Type B pancreatic cell (in vitro differentiated cells): ENCODE measurements around the gene NCF4. TPM values are rescaled to one million over a fixed set of nuclear protein-coding genes. Genes with fewer than 3 reads are reported as not detected.

Experiments used
- DNase-seq: peaks from one replicate; pipeline ENCODE4 v3.0.0; 2021; ENCODE audit warnings: mixed read lengths; ENCODE audit not compliant: unreplicated experiment; ENCODE audit errors: extremely low spot score
- H3K27ac Mint-ChIP-seq: 2 replicates; pipeline ENCODE4 v1.8.0; 2021; ENCODE audit warnings: mild to moderate bottlenecking, mixed read lengths
- H3K27me3 Mint-ChIP-seq: 2 replicates; pipeline ENCODE4 v1.8.0; 2021; ENCODE audit warnings: mixed read lengths
- H3K36me3 Mint-ChIP-seq: 2 replicates; pipeline ENCODE4 v1.8.0; 2021; ENCODE audit warnings: mixed read lengths
- H3K4me1 Mint-ChIP-seq: one replicate; pipeline ENCODE4 v1.8.0; 2021; ENCODE audit warnings: mixed read lengths; ENCODE audit not compliant: unreplicated experiment
- H3K4me3 Mint-ChIP-seq: 2 replicates; pipeline ENCODE4 v1.8.0; 2021; ENCODE audit warnings: mild to moderate bottlenecking, mixed read lengths
- H3K9me3 Mint-ChIP-seq: 2 replicates; pipeline ENCODE4 v1.8.0; 2021; ENCODE audit warnings: mixed read lengths
- total RNA-seq: library from RNA; stranded (reverse); gene quantifications from 2 replicates; pipeline ENCODE4 v1.2.1, GENCODE V29; 2021; ENCODE audit warnings: low replicate concordance
- TF ChIP-seq, protein P1 (sequence below): fragments of 200-600 bp; sonication (generic); conservative IDR thresholded peaks from 2 replicates; pipeline ENCODE4 v1.5.0; 2021; ENCODE audit warnings: antibody characterized with exemption, mild to moderate bottlenecking

Gene NCF4
- total RNA-seq, 1 donor from 2014 or later, result not detected

DNA sequence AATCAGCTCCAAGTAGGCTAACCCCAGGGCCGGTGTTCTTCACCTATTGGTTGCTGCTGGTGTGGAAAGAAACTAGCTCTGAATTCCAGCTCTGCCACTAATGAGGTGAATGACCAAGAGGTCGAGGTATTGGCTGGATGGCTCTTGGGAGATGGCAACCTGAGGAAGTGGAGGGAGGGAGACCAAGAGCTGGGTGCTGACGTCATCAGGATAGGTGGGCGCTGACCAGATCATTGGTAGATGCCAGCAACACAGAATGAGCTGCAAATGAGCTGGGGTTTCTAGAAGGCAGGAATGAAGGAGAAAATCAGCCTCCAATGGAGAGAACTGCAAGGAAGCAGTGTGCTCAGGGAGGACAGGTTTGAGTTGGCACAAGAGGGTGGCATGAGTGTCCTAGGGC, 37.9 kb downstream of the NCF4 start:
- Mint-ChIP-seq H3K27ac (no peak overlapping the region), H3K36me3 (no peaks in the 10 kb centered on the region), H3K4me1 (no peaks in the 10 kb centered on the region), H3K4me3 (no peak overlapping the region), H3K9me3 (peaks cover 4% of the 10 kb centered on the region), H3K27me3 (peaks cover 53% of the 10 kb centered on the region)
- no peak for DNase-seq
- TF ChIP-seq, protein P1, sequence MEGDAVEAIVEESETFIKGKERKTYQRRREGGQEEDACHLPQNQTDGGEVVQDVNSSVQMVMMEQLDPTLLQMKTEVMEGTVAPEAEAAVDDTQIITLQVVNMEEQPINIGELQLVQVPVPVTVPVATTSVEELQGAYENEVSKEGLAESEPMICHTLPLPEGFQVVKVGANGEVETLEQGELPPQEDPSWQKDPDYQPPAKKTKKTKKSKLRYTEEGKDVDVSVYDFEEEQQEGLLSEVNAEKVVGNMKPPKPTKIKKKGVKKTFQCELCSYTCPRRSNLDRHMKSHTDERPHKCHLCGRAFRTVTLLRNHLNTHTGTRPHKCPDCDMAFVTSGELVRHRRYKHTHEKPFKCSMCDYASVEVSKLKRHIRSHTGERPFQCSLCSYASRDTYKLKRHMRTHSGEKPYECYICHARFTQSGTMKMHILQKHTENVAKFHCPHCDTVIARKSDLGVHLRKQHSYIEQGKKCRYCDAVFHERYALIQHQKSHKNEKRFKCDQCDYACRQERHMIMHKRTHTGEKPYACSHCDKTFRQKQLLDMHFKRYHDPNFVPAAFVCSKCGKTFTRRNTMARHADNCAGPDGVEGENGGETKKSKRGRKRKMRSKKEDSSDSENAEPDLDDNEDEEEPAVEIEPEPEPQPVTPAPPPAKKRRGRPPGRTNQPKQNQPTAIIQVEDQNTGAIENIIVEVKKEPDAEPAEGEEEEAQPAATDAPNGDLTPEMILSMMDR, result no peak

DNA sequence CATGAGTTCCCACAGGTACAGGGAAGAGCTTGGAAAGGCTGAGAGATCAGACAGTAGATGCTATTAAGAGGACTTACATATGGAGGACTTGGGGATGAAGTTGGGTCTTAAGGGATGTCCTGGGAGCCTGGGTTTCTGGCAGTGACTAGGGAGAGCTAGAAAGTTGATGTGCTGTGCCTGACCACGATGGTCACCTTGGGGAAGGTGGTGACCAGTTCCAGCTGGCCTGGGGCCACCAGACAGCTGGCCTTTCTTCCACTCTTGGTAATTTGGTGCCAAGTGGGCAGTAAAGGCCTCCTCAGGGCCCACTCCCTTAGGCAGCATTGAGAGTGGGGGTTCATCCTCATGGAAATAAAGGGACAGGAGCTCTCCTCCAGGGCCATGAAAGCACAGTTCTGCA, 38.7 kb downstream of the NCF4 start:
- Mint-ChIP-seq H3K9me3 (peaks cover 4% of the 10 kb centered on the region), H3K27ac (no peak overlapping the region), H3K27me3 (peaks cover 54% of the 10 kb centered on the region), H3K4me3 (no peak overlapping the region), H3K4me1 (no peaks in the 10 kb centered on the region), H3K36me3 (no peaks in the 10 kb centered on the region)
- TF ChIP-seq, protein P1, result no peak
- no peak for DNase-seq

DNA sequence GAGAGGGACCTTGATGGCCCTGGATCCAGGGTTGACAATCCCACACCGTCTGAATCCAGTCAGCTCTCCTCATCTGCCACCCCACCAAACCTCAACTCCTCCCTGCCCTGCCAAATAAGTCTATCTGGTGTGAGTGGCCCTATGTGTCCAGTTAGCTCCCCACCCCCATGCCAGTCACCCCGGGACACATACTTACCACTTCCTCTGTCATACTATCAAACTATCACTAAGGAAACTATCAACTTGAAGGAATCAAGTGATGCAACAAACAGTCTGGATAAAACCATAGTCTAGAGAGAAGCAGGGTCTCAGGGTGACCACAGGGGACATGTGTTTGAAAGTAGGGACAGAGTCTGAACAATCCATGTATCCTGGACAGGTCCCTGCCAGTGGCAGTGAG, 39.4 kb downstream of the NCF4 start:
- H3K27me3 Mint-ChIP-seq, result peaks cover 54% of the 10 kb centered on the region
- no peak overlapping the region for H3K27ac Mint-ChIP-seq
- peaks cover 3% of the 10 kb centered on the region for H3K9me3 Mint-ChIP-seq
- DNase-seq, result no peak
- TF ChIP-seq, protein P1, result no peak
- H3K4me1 Mint-ChIP-seq, result no peaks in the 10 kb centered on the region
- H3K4me3 Mint-ChIP-seq, result no peak overlapping the region
- H3K36me3 Mint-ChIP-seq, result no peaks in the 10 kb centered on the region

DNA sequence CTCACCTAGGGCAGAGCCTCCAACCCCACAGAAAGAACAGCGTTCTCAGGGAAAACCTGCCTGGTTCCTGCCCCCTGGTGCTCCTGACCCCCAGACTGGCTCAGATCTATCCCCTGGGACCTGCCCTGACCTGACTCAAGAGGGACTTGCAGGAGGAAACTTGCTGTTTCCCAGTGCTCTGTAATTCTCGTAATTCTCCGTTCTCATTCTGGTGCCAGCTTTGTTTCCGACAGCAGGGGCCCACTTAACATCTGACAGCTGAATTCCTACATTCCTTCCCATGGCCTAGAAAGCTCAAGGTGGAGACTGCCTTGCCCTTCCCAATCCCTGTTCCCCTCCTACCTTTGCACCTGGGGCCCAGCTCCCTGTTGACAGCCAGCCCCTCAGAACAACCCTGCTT, 40.1 kb downstream of the NCF4 start:
- H3K4me1 Mint-ChIP-seq, result no peaks in the 10 kb centered on the region
- peaks cover 52% of the 10 kb centered on the region for H3K27me3 Mint-ChIP-seq
- H3K4me3 Mint-ChIP-seq, result no peak overlapping the region
- no peak for DNase-seq
- TF ChIP-seq, protein P1, result no peak
- H3K27ac Mint-ChIP-seq, result no peak overlapping the region
- no peaks in the 10 kb centered on the region for H3K36me3 Mint-ChIP-seq
- H3K9me3 Mint-ChIP-seq, result no peaks in the 10 kb centered on the region

DNA sequence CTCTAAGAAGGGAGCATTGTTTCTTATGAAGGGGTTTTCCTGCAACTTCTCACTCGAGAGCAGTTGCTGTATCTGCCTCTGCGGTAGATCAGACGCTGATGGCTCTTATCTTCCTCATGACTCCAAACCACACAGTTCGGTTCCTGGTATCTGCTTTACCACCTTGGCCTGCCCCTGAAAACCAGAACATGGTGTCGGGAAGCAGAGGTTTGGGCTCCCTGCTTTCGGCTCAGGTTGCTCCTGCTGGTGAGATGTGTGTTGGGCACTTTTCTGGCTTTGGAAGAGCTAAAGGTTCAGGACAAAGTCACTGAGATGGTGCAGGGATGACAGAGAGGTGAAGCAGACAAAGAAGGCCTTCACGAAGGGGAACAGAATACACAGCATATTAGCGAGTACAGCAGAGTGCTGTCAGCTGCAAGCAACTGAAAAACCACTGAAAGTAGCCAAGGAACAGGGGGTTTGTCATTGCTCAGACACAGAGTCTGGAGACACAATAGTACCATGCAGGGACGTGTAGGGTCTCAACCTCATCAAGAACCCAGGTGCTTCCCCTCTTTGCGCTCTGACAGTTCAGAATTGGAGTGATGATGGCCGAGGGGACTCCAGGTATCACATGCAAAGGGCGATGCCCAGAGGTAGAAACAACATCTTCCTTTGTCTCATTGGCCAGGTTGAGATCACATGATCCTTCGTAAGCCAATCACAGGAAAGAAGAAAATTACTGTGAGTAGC, 40.8 kb downstream of the NCF4 start:
- no peak for DNase-seq
- H3K27me3 Mint-ChIP-seq, result peaks cover 54% of the 10 kb centered on the region
- TF ChIP-seq, protein P1, result no peak
- H3K27ac Mint-ChIP-seq, result no peak overlapping the region
- H3K4me1 Mint-ChIP-seq, result no peaks in the 10 kb centered on the region
- no peaks in the 10 kb centered on the region for H3K36me3 Mint-ChIP-seq
- H3K9me3 Mint-ChIP-seq, result no peaks in the 10 kb centered on the region
- H3K4me3 Mint-ChIP-seq, result no peak overlapping the region
